MCF 10A (cell line): Measurements from ENCODE around the gene CCDC141. TPM values are rescaled to one million over a fixed set of nuclear protein-coding genes. Genes with fewer than 3 reads are reported as not detected.

ENCODE experiments used
- BruUV-seq: library from RNA; stranded (reverse); fragments of 400-500 nt; replicated peaks from 2 replicates; lab custom pipeline; 2021; lab: Mats Ljungman, UMichigan
- CTCF ChIA-PET: fragments of 300-600 bp; sonication (Branson Sonifier 250); formaldehyde crosslinking; extraction: SDS; loops from one replicate; lab custom pipeline; 2021; ENCODE audit warnings: antibody characterized with exemption, inconsistent platforms; lab: Yijun Ruan, JAX
- POLR2A ChIA-PET: fragments of 300-600, 350-650 bp; sonication (Branson Sonifier 250); formaldehyde crosslinking; extraction: SDS; loops from one replicate; lab custom pipeline; 2020; ENCODE audit warnings: antibody characterized with exemption, inconsistent platforms; lab: Yijun Ruan, JAX
- DNase-seq: peaks from one replicate; pipeline ENCODE4 v3.0.0-alpha.2; 2018; ENCODE audit not compliant: unreplicated experiment
- H3K27ac Mint-ChIP-seq: one replicate; pipeline ENCODE4 v1.8.0; 2022; ENCODE audit warnings: mild to moderate bottlenecking, low read depth, mixed read lengths; ENCODE audit not compliant: unreplicated experiment
- H3K27me3 Mint-ChIP-seq: one replicate; pipeline ENCODE4 v1.8.0; 2022; ENCODE audit warnings: mixed read lengths; ENCODE audit not compliant: insufficient read depth, unreplicated experiment
- H3K36me3 Mint-ChIP-seq: one replicate; pipeline ENCODE4 v1.8.0; 2022; ENCODE audit warnings: mild to moderate bottlenecking, moderate library complexity, mixed read lengths; ENCODE audit not compliant: insufficient read depth, unreplicated experiment
- H3K4me1 Mint-ChIP-seq: one replicate; pipeline ENCODE4 v1.8.0; 2022; ENCODE audit warnings: mixed read lengths; ENCODE audit not compliant: insufficient read depth, unreplicated experiment
- H3K4me3 Mint-ChIP-seq: one replicate; pipeline ENCODE4 v1.8.0; 2022; ENCODE audit warnings: mild to moderate bottlenecking, moderate library complexity, mixed read lengths; ENCODE audit not compliant: unreplicated experiment
- H3K9me3 Mint-ChIP-seq: one replicate; pipeline ENCODE4 v1.8.0; 2022; ENCODE audit warnings: mixed read lengths; ENCODE audit not compliant: unreplicated experiment
- intact Hi-C: fragments of 100-400 bp; cut with micrococcal nuclease; formaldehyde crosslinking; loops from 2 replicates; pipeline ENCODE4 v1.14.1; 2022
- total RNA-seq: library from RNA; stranded (reverse); gene quantifications from 2 replicates; pipeline ENCODE4 v1.2.3, GENCODE V29; 2022
- TF ChIP-seq, protein P1 (sequence below): fragments of 200-600 bp; IDR thresholded peaks from one replicate; pipeline ENCODE4 v1.8.0; 2022; ENCODE audit warnings: antibody characterized with exemption, mild to moderate bottlenecking; ENCODE audit not compliant: unreplicated experiment

The CCDC141 gene
- total RNA-seq, 1 experiment from 2014 or later = not detected

- no peaks in the 10 kb centered on the region for H3K9me3 Mint-ChIP-seq
- no peak overlapping the region for H3K27ac Mint-ChIP-seq
- no peak overlapping the region for H3K4me3 Mint-ChIP-seq
- no peaks in the 10 kb centered on the region for H3K27me3 Mint-ChIP-seq
- BruUV-seq = no TSS peak
- intact Hi-C loops = no loop called here
- no peaks in the 10 kb centered on the region for H3K4me1 Mint-ChIP-seq
- no peaks in the 10 kb centered on the region for H3K36me3 Mint-ChIP-seq
- TF ChIP-seq, protein P1, sequence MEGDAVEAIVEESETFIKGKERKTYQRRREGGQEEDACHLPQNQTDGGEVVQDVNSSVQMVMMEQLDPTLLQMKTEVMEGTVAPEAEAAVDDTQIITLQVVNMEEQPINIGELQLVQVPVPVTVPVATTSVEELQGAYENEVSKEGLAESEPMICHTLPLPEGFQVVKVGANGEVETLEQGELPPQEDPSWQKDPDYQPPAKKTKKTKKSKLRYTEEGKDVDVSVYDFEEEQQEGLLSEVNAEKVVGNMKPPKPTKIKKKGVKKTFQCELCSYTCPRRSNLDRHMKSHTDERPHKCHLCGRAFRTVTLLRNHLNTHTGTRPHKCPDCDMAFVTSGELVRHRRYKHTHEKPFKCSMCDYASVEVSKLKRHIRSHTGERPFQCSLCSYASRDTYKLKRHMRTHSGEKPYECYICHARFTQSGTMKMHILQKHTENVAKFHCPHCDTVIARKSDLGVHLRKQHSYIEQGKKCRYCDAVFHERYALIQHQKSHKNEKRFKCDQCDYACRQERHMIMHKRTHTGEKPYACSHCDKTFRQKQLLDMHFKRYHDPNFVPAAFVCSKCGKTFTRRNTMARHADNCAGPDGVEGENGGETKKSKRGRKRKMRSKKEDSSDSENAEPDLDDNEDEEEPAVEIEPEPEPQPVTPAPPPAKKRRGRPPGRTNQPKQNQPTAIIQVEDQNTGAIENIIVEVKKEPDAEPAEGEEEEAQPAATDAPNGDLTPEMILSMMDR = no peak
- ChIA-PET CTCF (no interaction called here), POLR2A (no interaction called here)
- no peak for DNase-seq
These were observed 5.4 kb downstream of the CCDC141 start for GRCh38 chr2:179044500-179044899.

DNA sequence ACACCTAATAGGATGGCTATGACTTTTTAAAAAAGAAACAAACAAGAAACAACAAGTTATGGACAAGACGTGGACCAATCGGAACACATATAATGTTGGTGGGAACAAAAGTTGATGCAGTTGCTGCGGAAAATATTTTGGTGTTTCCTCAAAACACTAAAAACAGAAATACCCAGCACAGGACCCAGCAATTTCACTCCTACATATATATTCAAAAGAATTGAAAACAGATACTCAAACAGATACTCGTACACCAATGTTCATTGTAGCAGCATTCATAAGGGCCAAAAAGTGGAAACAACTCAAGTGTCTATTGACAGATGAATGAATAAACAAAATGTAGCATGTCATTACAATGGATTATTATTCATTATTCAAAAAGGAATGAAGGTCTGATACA is 12.1 kb downstream of the CCDC141 start:
- H3K27ac Mint-ChIP-seq = no peak overlapping the region
- no peaks in the 10 kb centered on the region for H3K9me3 Mint-ChIP-seq
- CTCF ChIA-PET = no interaction called here
- POLR2A ChIA-PET = no interaction called here
- no peak overlapping the region for H3K4me3 Mint-ChIP-seq
- no peak for DNase-seq
- intact Hi-C loops = no loop called here
- TF ChIP-seq, protein P1 = no peak
- no peaks in the 10 kb centered on the region for H3K36me3 Mint-ChIP-seq
- no peaks in the 10 kb centered on the region for H3K4me1 Mint-ChIP-seq
- no TSS peak for BruUV-seq
- H3K27me3 Mint-ChIP-seq = no peaks in the 10 kb centered on the region

DNA sequence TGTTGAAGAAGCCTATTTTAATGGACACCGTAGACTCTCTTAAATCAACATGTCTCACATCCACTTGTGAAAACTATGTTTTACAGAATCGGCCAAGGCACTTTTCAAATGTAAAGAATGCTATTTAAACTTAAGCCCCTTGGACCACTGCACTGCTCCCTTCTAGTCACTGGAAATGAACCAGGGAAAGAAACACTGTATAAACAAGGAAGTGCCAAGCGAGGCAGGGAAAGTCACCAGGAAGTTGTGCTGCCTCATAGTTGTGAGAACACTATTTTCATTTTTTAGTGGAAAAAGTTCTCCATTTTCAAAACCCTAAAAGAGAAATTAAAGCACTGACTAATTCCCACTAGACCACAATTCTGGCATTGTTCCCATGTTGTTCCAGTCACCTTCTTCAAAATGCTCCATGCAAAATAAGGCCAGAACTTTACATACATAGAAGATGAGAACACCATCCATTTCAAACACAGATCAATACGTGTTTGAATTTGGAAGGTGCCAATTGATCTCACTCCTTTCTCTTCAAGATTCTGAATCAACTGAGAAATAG is 13.5 kb downstream of the CCDC141 start:
- POLR2A ChIA-PET = no interaction called here
- Mint-ChIP-seq H3K27ac (no peak overlapping the region), H3K9me3 (no peaks in the 10 kb centered on the region), H3K4me1 (no peaks in the 10 kb centered on the region), H3K27me3 (no peaks in the 10 kb centered on the region), H3K36me3 (no peaks in the 10 kb centered on the region), H3K4me3 (no peak overlapping the region)
- intact Hi-C loops = no loop called here
- DNase-seq = peak; percentile 7
- TF ChIP-seq, protein P1 = no peak
- no TSS peak for BruUV-seq
- CTCF ChIA-PET = no interaction called here

GRCh38 chr2:179031731-179032408 is 18.1 kb downstream of the CCDC141 start:
- no peak overlapping the region for H3K4me3 Mint-ChIP-seq
- BruUV-seq = no TSS peak
- H3K36me3 Mint-ChIP-seq = no peaks in the 10 kb centered on the region
- no peaks in the 10 kb centered on the region for H3K4me1 Mint-ChIP-seq
- POLR2A ChIA-PET = interaction anchor here (0.6 kb wide), 1 partner anchor 67 kb away, joined by 3 read pairs; no protein-coding TSS in a partner anchor
- H3K27ac Mint-ChIP-seq = no peak overlapping the region
- no peaks in the 10 kb centered on the region for H3K27me3 Mint-ChIP-seq
- intact Hi-C loops = no loop called here
- CTCF ChIA-PET = interaction anchor here (1.1 kb wide), 1 partner anchor 118 kb away, joined by 3 read pairs; no protein-coding TSS in a partner anchor
- H3K9me3 Mint-ChIP-seq = peaks cover 11% of the 10 kb centered on the region
- TF ChIP-seq, protein P1 = no peak
- DNase-seq = no peak
